ENCODE results near the gene ZNF24. TPM values are rescaled to one million over a fixed set of nuclear protein-coding genes. Genes with fewer than 3 reads are reported as not detected.

Gene ZNF24
- total RNA-seq, 1 donor from 2014 or later: 115 TPM

DNA sequence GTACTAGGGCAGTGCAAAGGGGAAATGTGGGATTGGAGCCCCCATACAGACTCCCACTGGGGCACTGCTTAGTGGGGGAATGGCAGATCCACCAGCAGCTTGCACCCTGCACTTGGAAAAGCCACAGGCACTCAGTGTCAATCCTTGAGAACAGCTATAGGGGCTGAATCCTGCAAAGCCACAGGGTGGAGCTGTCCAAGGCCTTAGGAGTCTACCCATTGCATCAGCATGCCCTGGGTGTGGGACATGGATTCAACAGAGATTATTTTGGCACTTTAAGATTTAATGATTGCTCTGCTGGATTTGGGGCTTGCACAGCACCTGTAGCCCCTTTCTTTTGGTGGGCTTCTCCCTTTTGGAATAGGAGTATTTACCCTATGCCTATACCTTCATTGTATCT lies 8.6 kb upstream of the ZNF24 start:
- no peak for DNase-seq

GRCh38 chr18:35352283-35352682 lies 8.1 kb upstream of the ZNF24 start:
- no peak for DNase-seq

DNA sequence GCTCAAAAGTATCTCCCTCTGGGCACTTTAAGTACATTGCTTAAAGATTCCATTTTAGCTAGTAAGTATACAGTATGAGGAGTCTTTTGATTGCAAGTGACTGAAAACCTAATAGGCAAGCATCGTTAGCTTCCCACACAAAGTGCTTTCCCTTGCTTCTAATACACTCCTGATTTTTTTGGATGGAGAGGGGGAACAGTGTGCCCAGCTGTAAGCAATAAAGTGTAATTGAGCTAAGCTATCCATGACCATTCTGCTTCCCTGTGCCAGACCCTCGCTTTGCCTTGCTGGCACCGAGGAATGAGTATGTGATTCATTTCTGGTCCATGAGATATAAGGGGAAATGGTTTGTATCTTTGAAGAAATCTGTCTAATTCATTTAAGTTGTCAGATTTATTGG lies 3.8 kb upstream of the ZNF24 start:
- DNase-seq: no peak

DNA sequence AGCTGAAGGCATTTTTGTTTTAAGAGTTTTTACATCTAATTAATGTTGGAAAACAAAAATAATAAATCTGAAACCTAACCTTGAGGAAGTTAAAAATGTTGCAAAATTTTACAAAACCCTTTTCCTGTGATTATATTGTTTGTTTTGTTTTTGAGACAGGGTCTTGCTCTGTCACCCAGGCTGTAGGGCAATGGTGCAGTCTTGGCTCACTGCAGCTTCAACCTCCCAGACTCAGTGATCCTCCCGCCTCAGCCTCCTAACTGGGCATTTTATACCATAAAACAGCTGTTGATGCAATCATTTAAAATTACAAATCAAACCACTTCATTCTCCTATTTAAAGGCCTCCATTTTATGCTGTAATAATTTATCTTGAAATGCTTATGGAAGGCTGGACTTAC lies 1.7 kb upstream of the ZNF24 start:
- no peak for DNase-seq

DNA sequence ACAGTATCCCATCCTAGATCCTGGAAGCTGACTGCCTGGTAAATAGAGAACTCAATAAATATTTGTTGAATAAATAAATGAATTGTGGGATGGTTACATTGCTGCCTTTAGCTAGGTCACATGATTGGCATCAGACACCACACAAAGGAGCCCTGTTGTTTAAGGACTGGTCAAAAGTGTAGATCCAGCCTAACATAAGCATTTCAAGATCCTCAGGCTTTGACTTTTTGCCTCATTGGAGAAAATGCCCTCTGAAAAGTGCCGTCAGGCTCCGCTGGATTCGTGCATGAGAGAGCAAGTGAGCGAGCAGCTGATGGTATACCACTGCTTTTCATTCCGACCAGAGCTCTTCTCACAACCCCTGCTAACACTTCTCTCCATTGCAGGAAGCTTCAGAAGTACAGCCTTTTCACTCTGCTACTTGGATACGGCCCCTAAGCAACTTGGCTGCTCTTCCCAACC lies 1.3 kb upstream of the ZNF24 start:
- DNase-seq: peak; percentile 23

DNA sequence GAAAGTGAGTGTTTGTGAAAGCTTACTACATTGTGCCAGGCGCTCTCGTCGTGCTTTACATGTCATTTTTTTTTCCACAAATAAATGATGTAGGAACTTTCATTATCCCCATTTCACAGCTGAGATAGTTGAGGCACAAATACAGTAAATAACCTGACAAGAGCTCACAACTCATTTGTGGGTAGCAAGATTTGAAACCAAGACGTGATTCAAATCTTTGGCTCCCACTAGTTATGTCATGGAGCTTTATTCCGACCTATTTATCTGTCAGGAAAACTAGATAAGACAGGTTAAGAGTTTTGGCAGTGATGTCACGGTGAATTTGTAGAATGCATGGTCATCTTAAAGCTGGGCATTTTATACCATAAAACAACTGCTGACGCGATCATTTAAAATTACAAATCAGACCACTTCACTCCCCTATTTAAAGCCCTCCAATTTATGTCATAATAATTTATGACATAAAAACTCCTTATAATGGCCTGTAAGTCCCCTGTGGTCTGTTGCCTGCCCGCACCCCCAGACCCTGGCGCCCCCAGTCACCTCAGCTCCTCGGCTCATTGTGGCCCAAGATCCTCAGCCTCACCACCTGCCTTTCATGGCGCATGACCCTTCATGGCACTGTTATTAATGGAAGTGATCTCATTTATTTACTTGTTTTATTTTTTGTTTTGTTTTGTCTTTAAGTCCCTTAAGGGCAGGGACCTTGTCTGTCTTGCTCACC lies 678 bp upstream of the ZNF24 start:
- DNase-seq: no peak

DNA sequence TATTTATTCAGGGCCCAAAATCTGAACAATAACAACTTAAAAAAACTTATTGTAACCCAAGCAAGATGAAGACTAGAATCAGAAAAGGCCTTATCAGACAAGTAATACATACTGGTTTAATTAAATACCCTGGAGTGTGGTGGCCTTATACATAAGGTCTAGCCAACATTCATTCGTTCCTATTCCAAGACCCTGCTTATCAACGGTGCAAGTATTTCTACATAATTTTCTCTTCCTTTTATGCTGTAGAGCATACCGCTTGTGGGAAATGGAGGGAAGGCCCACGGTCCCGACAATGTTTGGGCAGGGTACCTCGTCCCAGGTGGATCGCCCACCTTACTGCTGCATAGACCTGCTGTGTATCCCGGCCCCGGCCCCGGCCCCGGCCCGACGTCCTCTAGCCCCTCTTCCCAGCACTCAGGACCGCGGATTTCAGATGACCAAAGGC lies 708 bp downstream of the ZNF24 start:
- no peak for DNase-seq

DNA sequence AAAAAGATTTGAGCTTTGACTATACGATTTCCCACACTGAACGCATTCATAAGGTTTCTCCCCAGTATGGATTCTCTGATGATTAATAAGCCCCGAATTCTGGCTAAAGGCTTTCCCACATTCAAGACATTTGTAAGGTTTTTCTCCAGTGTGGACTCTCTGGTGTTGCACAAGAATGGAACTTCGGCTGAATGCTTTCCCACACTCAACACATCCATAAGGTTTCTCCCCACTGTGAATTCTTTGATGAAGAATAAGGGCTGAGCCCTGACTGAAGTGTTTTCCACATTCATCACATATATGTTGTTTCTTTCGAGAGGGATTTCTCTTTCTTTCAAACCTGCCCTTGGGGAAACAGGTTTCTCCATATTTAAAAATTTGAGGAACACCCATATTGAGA lies 6.9 kb downstream of the ZNF24 start:
- no peak for DNase-seq

DNA sequence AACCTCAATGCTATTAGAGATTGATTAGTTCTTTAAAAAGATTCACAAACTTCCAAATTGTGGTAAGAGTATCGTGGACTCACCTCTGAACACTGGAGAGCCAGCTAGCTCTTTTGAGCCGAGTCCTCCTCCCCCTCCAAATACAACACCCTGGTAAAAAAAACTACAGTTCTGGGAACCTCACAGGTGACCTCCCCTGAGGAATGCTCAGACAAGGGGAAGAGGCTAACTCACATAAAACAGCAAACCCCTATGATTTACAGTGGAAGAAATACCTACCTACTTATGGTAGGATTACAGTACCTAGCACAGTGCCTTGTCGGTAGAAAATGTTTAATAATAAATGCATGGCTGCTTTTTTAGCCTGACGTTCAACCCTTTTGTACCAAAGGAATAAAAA lies 8.4 kb downstream of the ZNF24 start:
- no peak for DNase-seq

DNA sequence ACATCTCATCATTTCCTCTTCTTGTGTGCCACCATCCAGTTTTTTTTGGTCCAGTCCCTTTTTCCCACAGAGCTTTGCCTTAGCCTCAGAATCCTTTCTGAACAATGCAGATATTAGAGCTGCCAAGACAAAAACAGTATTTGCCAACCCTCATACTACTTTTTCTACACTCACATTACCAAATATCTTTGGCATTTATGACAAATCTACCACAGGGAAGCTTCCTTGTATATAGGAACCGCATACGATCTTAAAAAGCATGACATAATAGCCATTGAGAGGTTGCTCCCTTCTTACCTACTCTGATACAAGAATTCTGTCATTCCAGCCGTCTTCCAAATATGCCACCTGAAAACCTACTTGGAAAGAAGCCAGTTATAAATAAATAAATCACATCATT lies 9.4 kb downstream of the ZNF24 start:
- DNase-seq: no peak

GRCh38 chr18:35334212-35334611 lies 10.0 kb downstream of the ZNF24 start:
- DNase-seq: no peak

DNA sequence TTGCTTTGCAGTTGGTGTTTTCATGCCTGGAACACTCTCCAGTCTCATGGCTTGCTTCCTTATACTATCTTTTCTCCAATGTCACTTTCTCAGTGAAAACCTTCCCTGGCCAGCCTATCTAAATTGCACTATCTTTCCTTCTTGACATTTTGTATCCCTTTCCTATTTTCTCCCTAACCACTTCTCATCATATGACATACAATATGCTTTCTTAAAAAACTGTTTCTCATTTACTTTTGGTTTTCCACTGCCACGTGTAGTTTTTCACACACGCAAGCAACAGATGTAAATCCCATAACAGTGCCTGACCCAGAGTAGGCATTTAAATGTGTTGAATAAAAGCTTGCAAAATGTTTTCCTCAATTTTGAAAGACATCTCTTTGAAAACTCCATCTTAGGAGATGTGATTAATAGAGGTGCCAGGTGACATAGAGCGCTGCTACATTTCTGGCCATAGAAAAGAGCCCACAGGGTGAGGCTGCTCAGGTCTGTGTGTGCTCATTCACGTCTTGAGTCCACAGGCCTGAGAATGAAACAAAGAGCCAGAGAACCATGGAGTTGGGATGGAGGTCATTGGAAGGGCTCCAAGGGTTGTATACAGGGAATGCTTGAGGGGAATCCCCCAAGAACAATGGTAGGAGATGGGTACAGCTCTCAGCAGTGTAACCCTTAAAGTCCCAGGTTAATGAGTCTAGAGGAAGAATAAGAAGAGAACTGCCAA lies 12.7 kb downstream of the ZNF24 start:
- no peak for DNase-seq

GRCh38 chr18:35328868-35329267 lies 15.4 kb downstream of the ZNF24 start:
- no peak for DNase-seq

- no peak for DNase-seq
Observed at GRCh38 chr18:35326695-35327387, 17.4 kb downstream of the ZNF24 start.

- DNase-seq: no peak
Observed at GRCh38 chr18:35324926-35325655, 19.1 kb downstream of the ZNF24 start.

GRCh38 chr18:35322486-35323458 lies 21.4 kb downstream of the ZNF24 start:
- DNase-seq: no peak

DNA sequence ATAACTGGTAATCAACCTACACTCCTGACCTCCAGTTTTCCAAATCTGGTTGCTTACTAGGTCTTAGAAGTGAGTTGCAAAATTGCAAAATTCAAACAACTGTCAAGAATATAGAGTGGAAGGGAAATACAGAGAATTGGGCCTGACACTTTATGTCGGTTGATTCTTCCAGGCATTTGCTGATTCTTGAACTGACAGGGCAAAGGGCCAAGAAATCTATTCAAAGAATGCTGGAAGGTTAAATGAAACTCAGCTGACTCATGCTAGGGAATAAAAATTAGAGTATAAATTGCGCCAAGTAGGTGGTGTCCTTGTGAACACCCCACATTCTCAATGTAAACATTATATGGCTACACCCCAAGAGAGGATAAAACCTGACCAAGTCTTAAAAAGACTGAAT lies 32.7 kb downstream of the ZNF24 start:
- no peak for DNase-seq

DNA sequence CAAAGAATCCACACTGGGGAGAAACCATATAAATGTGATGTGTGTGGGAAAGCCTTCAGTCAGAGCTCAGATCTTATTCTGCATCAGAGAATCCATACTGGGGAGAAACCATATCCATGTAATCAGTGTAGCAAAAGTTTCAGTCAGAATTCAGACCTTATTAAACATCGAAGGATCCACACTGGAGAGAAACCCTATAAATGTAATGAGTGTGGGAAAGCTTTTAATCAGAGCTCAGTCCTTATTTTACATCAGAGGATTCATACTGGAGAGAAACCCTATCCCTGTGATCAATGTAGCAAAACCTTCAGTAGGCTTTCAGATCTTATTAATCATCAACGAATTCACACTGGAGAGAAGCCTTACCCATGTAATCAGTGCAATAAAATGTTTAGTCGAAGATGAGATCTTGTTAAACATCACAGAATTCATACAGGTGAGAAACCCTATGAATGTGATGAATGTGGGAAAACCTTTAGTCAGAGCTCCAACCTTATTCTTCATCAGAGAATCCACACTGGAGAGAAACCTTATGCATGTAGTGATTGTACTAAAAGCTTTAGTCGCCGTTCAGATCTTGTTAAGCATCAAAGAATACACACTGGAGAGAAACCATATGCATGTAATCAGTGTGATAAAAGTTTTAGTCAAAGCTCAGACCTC lies 37.5 kb downstream of the ZNF24 start:
- no peak for DNase-seq

DNA sequence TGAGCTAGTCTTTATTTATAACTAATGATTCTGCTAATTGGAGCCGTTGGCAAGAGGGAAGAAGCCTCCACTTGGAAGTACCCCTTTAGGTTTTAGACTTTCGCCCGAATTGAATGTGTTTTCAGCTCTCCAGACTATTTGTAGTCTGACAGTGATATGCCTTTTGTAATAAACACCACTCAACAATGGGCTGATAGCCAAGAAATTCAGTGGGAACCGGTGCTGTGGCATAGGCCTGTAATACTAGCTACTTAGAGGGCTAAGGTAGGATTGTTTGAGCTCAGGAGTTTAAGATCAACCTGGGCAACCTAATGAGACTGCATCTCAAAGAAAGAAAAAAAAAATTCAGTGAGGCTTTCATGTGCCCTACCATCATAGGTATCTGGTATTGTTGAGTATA lies 40.6 kb downstream of the ZNF24 start:
- no peak for DNase-seq

- no peak for DNase-seq
Observed at GRCh38 chr18:35296060-35296459, 48.2 kb downstream of the ZNF24 start.

DNA sequence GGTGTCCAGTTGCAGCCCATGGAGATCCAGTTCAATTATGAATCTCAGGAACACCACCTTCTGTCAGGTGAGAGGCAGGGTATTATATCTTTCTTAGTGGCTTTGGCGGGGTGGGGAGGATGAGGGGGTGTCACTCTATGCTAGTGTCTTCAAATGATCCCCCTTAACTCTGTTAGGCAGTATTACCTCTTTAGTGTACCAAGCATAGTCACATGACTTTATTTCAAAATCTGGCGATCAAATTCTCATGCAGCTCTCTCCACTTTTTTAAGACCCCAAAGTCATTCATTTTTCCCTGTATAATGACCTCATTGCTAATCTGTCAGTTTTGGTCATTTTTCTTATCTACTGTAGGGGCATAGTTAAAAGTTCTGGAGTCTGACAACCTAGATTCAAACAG lies 53.1 kb downstream of the ZNF24 start:
- no peak for DNase-seq
